GM18951 (cell line): ENCODE data around the gene STAG1.

Experiments
- POLR2A ChIP-seq: IDR thresholded peaks from 4 replicates; pipeline ENCODE4 v1.6.1; 2011; ENCODE audit warnings: mild to moderate bottlenecking; ENCODE audit not compliant: insufficient read length, insufficient read depth; ENCODE audit errors: extremely low read depth
- in situ Hi-C: fragments of 300-500 bp; cut with MboI; formaldehyde crosslinking; loops from one replicate; pipeline ENCODE4 v1.12.0; 2022; ENCODE audit warnings: low sequenced_read_pairs, mixed read lengths, inconsistent platforms; ENCODE audit not compliant: unreplicated experiment

STAG1 gene

GRCh38 chr3:136444581-136444980, 307.6 kb downstream of the STAG1 start:
- in situ Hi-C loops: no loop called here
- no peak for TF ChIP-seq POLR2A

- in situ Hi-C loops: no loop called here
- TF ChIP-seq POLR2A: no peak
Observed at GRCh38 chr3:136437043-136437442, 315.1 kb downstream of the STAG1 start.

- in situ Hi-C loops: no loop called here
- TF ChIP-seq POLR2A: no peak
Observed at GRCh38 chr3:136434429-136434828, 317.7 kb downstream of the STAG1 start.

- in situ Hi-C loops: no loop called here
- TF ChIP-seq POLR2A: no peak
Observed at GRCh38 chr3:136432685-136433084, 319.5 kb downstream of the STAG1 start.

DNA sequence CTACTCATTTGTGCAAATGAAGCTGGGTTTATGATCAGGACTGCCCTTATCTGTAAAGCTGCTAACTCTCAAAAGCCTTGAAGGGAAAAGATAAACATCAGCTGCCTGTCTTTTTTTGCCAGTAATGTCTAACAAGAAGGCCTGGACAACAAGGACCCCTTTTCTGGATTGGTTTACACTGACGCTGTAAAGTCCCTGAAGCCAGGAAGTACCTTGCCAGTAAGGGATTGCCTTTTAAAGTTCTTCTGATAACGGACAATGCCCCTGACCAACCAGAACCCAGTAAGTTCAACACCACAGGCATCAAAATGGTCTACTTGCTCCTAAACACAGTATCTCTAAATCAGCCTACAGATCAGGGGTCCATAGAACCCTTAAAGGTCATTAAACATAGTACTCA, 324.0 kb downstream of the STAG1 start:
- in situ Hi-C loops: no loop called here

DNA sequence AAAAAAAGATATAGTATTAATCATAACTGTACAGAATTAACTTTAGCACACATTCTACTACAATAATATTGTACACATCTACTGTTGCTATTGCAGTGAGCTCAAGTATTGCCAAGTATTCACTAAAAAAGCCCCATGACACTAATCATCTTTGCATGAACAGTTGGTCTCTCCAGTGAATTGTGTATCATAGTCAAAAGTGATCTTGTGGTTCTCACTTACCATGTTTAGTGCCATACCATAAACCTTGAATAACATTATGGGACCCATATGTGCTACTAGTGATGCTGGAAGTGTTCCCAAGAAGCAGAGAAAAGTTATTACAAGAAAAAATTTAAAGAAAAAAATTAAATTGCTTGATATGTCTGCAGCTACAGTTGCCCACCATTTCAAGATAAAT, 324.9 kb downstream of the STAG1 start:
- in situ Hi-C loops: no loop called here

More for the DNA sequence above, 324.0 kb downstream of the STAG1 start:
- TF ChIP-seq POLR2A: no peak

GRCh38 chr3:136414476-136414875, 337.7 kb downstream of the STAG1 start:
- in situ Hi-C loops: no loop called here

More for the DNA sequence above, 324.9 kb downstream of the STAG1 start:
- no peak for TF ChIP-seq POLR2A

GRCh38 chr3:136412307-136412706, 339.9 kb downstream of the STAG1 start:
- no peak for TF ChIP-seq POLR2A
- in situ Hi-C loops: no loop called here

More at GRCh38 chr3:136414476-136414875, 337.7 kb downstream of the STAG1 start:
- TF ChIP-seq POLR2A: no peak

DNA sequence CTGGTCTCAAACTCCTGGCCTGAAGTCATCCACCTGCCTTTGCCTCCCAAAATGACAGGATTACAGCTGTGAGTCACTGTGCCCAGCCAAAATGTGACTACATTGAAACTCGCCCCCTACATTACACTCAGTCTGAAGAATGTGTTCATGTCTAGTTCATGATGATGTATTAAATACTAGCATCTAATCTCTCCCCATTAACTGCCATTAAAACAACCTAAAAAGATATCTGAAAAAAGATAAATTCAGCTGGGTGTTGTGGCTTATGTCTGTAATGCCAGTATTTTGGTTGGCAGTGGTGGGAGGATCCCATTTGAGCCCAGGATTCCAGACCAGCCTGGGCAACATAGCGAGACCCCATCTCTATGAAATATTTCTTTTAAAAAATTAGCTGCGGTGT, 342.6 kb downstream of the STAG1 start:
- no peak for TF ChIP-seq POLR2A
- in situ Hi-C loops: no loop called here

GRCh38 chr3:136404056-136404455, 348.1 kb downstream of the STAG1 start:
- TF ChIP-seq POLR2A: no peak
- in situ Hi-C loops: no loop called here

- in situ Hi-C loops: loop anchor here (25.0 kb wide), 2 partner anchors 340 to 615 kb away; no protein-coding TSS in a partner anchor
- TF ChIP-seq POLR2A: no peak
Observed at GRCh38 chr3:136396916-136397315, 355.3 kb downstream of the STAG1 start.

GRCh38 chr3:136390574-136390973, 361.6 kb downstream of the STAG1 start:
- in situ Hi-C loops: loop anchor here (25.0 kb wide), 2 partner anchors 347 to 622 kb away; no protein-coding TSS in a partner anchor

DNA sequence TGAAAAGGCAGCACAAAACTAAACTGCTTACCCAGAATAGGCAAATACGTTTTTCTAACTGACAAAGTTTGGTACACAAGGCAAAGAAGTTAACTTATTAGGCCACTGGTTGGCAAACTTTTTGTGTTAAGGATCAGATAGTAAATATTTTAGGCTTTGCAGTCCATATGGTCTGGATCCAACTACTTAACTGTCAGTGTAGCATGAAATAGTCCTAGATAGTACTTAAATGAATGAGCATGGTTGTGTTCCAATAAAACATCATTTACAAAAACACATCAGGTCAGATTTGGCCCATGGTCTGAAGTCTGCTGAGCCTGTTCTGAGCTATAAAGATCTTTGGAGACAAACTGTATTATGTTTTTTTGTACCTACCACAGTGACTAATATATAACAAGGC, 365.1 kb downstream of the STAG1 start:
- no peak for TF ChIP-seq POLR2A
- in situ Hi-C loops: loop anchor here (25.0 kb wide), 2 partner anchors 350 to 625 kb away; no protein-coding TSS in a partner anchor

More at GRCh38 chr3:136390574-136390973, 361.6 kb downstream of the STAG1 start:
- TF ChIP-seq POLR2A: no peak

GRCh38 chr3:136385457-136385856, 366.7 kb downstream of the STAG1 start:
- in situ Hi-C loops: loop anchor here (25.0 kb wide), 2 partner anchors 352 to 627 kb away; no protein-coding TSS in a partner anchor
- no peak for TF ChIP-seq POLR2A
